Left lung (tissue), 10 donors: Measurements from ENCODE around the gene VAC14. TPM values are rescaled to one million over a fixed set of nuclear protein-coding genes. Genes with fewer than 3 reads are reported as not detected.

ENCODE experiments used
- ATAC-seq: fragments of 200-7000 bp; cut with Tn5 transposase; one replicate; pipeline ENCODE4 v1.9.1; 2020; ENCODE audit warnings: moderate library complexity
- DNase-seq, 4 donors: peaks; one replicate each; pipeline ENCODE4 v3.0.0-alpha.2; 2013 to 2020
- H3K27ac ChIP-seq, 2 donors: fragments of 200-600 bp; sonication (generic) in 1 of 2; one replicate each; pipeline versions ENCODE4 v1.5.0 to v1.8.0; 2020 to 2021
- H3K27me3 ChIP-seq, 2 donors: fragments of 200-600 bp; sonication (generic) in 1 of 2; one replicate each; pipeline versions ENCODE4 v1.5.0 to v1.8.0; 2020 to 2021
- H3K36me3 ChIP-seq, 2 donors: fragments of 200-600 bp; sonication (generic) in 1 of 2; one replicate each; pipeline versions ENCODE4 v1.5.0 to v1.8.0; 2020 to 2021
- H3K4me1 ChIP-seq, 2 donors: fragments of 200-600 bp; one replicate each; pipeline ENCODE4 v1.8.0; 2021
- H3K4me3 ChIP-seq, 2 donors: fragments of 200-600 bp; sonication (generic) in 1 of 2; one replicate each; pipeline versions ENCODE4 v1.5.0 to v1.8.0; 2020 to 2021; ENCODE audit warnings: mild to moderate bottlenecking in 1 of 2
- H3K9me3 ChIP-seq, 2 donors: fragments of 200-600 bp; sonication (generic) in 1 of 2; one replicate each; pipeline versions ENCODE4 v1.5.0 to v1.8.0; 2020 to 2021
- CTCF ChIP-seq, 2 donors: fragments of 200-600 bp; sonication (generic) in 1 of 2; IDR thresholded peaks; one replicate each; pipeline versions ENCODE4 v1.5.0 to v1.8.0; 2021; ENCODE audit warnings: antibody characterized with exemption in 2 of 2
- intact Hi-C, 2 donors: fragments of 100-400 bp; cut with DNase I; formaldehyde crosslinking; loops; one replicate each; pipeline versions ENCODE4 v1.11.2 to v1.14.2; 2022
- polyA plus RNA-seq, 6 donors: library from polyadenylated mRNA; unstranded; fragments of 120-200 nt; gene quantifications; one replicate each; pipeline ENCODE4 v1.2.1, GENCODE V29; 2013; ENCODE audit not compliant: insufficient read length in 6 of 6
- total RNA-seq, 2 donors: library from RNA; stranded (reverse); fragmentation: NEBNext Ultra II Directional; extraction: Animal tissue kit (Norgen Biotek cat#: 25700); gene quantifications; one replicate each; pipeline ENCODE4 v1.2.1, GENCODE V29; 2021
- donor health status: DM: no; HTN: yes; CAD: no.
- donor health status: DM: no; HTN: no; CAD: no.

Gene VAC14
- total and polyA plus RNA-seq, 8 donors = 22.2 to 53.2 (median 29.2) TPM

GRCh38 chr16:70774261-70774660 lies 26.7 kb downstream of the VAC14 start:
- DNase-seq (no peak), ATAC-seq (no peak)
- no peaks in the 10 kb centered on the region for H3K9me3 ChIP-seq
- H3K4me3 ChIP-seq = no peak overlapping the region
- TF ChIP-seq CTCF (IDR thresholded peaks at IDR 0.05) = no peak
- peaks cover 0 to 95% of the 10 kb centered on the region in 2 donors for H3K36me3 ChIP-seq
- no peak overlapping the region for H3K27ac ChIP-seq
- H3K27me3 ChIP-seq = no peaks in the 10 kb centered on the region
- H3K4me1 ChIP-seq = no peaks in the 10 kb centered on the region
- intact Hi-C loops = loop anchor here in 1 of 2 donors (5.0 kb wide), 1 partner anchor 92 kb away; no protein-coding TSS in a partner anchor

- Histone ChIP-seq H3K27me3 (no peaks in the 10 kb centered on the region), H3K4me3 (no peak overlapping the region), H3K27ac (no peak overlapping the region), H3K36me3 (peaks cover 0 to 86% of the 10 kb centered on the region in 2 donors), H3K9me3 (no peaks in the 10 kb centered on the region), H3K4me1 (no peaks in the 10 kb centered on the region)
- DNase-seq (no peak), ATAC-seq (no peak)
- no peak for TF ChIP-seq CTCF (IDR thresholded peaks at IDR 0.05)
- intact Hi-C loops = loop anchor here in 1 of 2 donors (5.0 kb wide), 1 partner anchor 90 kb away; no protein-coding TSS in a partner anchor
These were observed 28.5 kb downstream of the VAC14 start for GRCh38 chr16:70772493-70772892.

- Histone ChIP-seq H3K27me3 (no peaks in the 10 kb centered on the region), H3K4me3 (no peak overlapping the region), H3K4me1 (no peaks in the 10 kb centered on the region), H3K36me3 (peaks cover 0 to 86% of the 10 kb centered on the region in 2 donors), H3K27ac (no peak overlapping the region), H3K9me3 (no peaks in the 10 kb centered on the region)
- ATAC-seq (peak; percentile 90), DNase-seq (peak in 2 of 4 donors; percentile 48 to 79)
- peak; percentile 89 to 98 for TF ChIP-seq CTCF (IDR thresholded peaks at IDR 0.05)
- intact Hi-C loops = loop anchor here in 1 of 2 donors (5.0 kb wide), 1 partner anchor 89 kb away; no protein-coding TSS in a partner anchor
These were observed 30.1 kb downstream of the VAC14 start for GRCh38 chr16:70770626-70771552.

- intact Hi-C loops = loop anchor here in 1 of 2 donors (5.0 kb wide), 1 partner anchor 88 kb away; no protein-coding TSS in a partner anchor
- Histone ChIP-seq H3K27me3 (no peaks in the 10 kb centered on the region), H3K9me3 (no peaks in the 10 kb centered on the region), H3K4me3 (no peak overlapping the region), H3K4me1 (no peaks in the 10 kb centered on the region), H3K36me3 (peaks cover 0 to 86% of the 10 kb centered on the region in 2 donors), H3K27ac (no peak overlapping the region)
- DNase-seq (peak in 1 of 4 donors; percentile 25), ATAC-seq (no peak)
- no peak for TF ChIP-seq CTCF (IDR thresholded peaks at IDR 0.05)
These were observed 30.7 kb downstream of the VAC14 start for GRCh38 chr16:70770291-70770625.

- Histone ChIP-seq H3K27ac (no peak overlapping the region), H3K27me3 (no peaks in the 10 kb centered on the region), H3K4me1 (no peaks in the 10 kb centered on the region), H3K36me3 (peaks cover 0 to 86% of the 10 kb centered on the region in 2 donors), H3K4me3 (no peak overlapping the region), H3K9me3 (no peaks in the 10 kb centered on the region)
- ATAC-seq = no peak
- TF ChIP-seq CTCF (IDR thresholded peaks at IDR 0.05) = no peak
- intact Hi-C loops = loop anchor here in 1 of 2 donors (5.0 kb wide), 1 partner anchor 87 kb away; no protein-coding TSS in a partner anchor
- DNase-seq = peak in 1 of 4 donors; percentile 43
These were observed 31.2 kb downstream of the VAC14 start for GRCh38 chr16:70769761-70770160.
